Left colon (tissue), 2 donors: ENCODE data around the gene DCP1B. TPM values are rescaled to one million over a fixed set of nuclear protein-coding genes. Genes with fewer than 3 reads are reported as not detected.

Experiments
- total RNA-seq, 2 donors: library from RNA; stranded (reverse); fragmentation: NEBNext Ultra II Directional; extraction: Animal tissue kit (Norgen Biotek cat#: 25700); gene quantifications; one replicate each; pipeline ENCODE4 v1.2.1, GENCODE V29; 2021
- donor health status: DM: no; HTN: no; CAD: no.
- donor health status: DM: yes; HTN: yes; CAD: no.

Gene DCP1B
- total RNA-seq, 2 donors from 2014 or later, result 7.9 to 10.9 TPM

Other genes with a start within 250 kb of the DCP1B start
- gene LRTM2, start 183.9 kb downstream of the DCP1B start, total RNA-seq, result not detected
- 1 to 10 TPM; 5.1 to 5.9 TPM for gene CACNA2D4, start 85.8 kb downstream of the DCP1B start, total RNA-seq
- gene CACNA1C, start 48.5 kb upstream of the DCP1B start, total RNA-seq, result 10 to 100 TPM in 1 of 2 donors, 1 to 10 TPM in 1; 4.4 to 10.1 TPM